PFSK-1 (cell line): ENCODE data around the gene FOXO1.

ENCODE experiments used
- FOXP2 ChIP-seq: optimal IDR thresholded peaks from 2 replicates; pipeline ENCODE3; 2011; ENCODE audit warnings: borderline replicate concordance, control low read depth, inconsistent platforms; ENCODE audit not compliant: insufficient read depth; ENCODE audit errors: extremely low read length, extremely low read depth
- POLR2AphosphoS5 ChIP-seq: IDR thresholded peaks from 2 replicates; pipeline ENCODE4 v1.6.1; 2012; ENCODE audit warnings: low read depth, mild to moderate bottlenecking, control low read depth, low read length, moderate library complexity
- REST ChIP-seq, 2 experiments: IDR thresholded peaks; 2 replicates each; pipeline versions ENCODE4 v1.6.1 to v1.8.0; 2011 to 2012; ENCODE audit warnings: low read depth in 2 of 2, low read length in 2 of 2, control low read depth in 1 of 2, inconsistent platforms in 1 of 2, mild to moderate bottlenecking in 1 of 2, moderate library complexity in 1 of 2; ENCODE audit not compliant: insufficient read depth in 1 of 2
- SIN3A ChIP-seq: IDR thresholded peaks from 2 replicates; pipeline ENCODE4 v1.6.1; 2012; ENCODE audit warnings: mild to moderate bottlenecking, low read length, moderate library complexity, borderline replicate concordance; ENCODE audit not compliant: insufficient read depth
- TAF1 ChIP-seq: IDR thresholded peaks from 2 replicates; pipeline ENCODE4 v1.6.1; 2012; ENCODE audit warnings: low read length, control low read depth, borderline replicate concordance; ENCODE audit not compliant: insufficient read depth

FOXO1 gene

GRCh38 chr13:40517486-40518480 is 148.7 kb downstream of the FOXO1 start:
- TF ChIP-seq SIN3A (no peak), TAF1 (no peak), POLR2AphosphoS5 (no peak), REST (IDR thresholded peaks at IDR 0.05; ENCODE audit: insufficient read depth in 1 of 2, low read depth in 2 of 2, low read length in 2 of 2) (no peak), FOXP2 (no peak)

GRCh38 chr13:40515702-40516101 is 150.7 kb downstream of the FOXO1 start:
- no peak for TF ChIP-seq REST (IDR thresholded peaks at IDR 0.05; ENCODE audit: insufficient read depth in 1 of 2, low read depth in 2 of 2, low read length in 2 of 2)
- TF ChIP-seq POLR2AphosphoS5, result no peak
- no peak for TF ChIP-seq FOXP2

GRCh38 chr13:40514802-40515201 is 151.6 kb downstream of the FOXO1 start:
- no peak for TF ChIP-seq FOXP2
- TF ChIP-seq TAF1, result no peak
- no peak for TF ChIP-seq POLR2AphosphoS5
- no peak for TF ChIP-seq REST (IDR thresholded peaks at IDR 0.05; ENCODE audit: insufficient read depth in 1 of 2, low read depth in 2 of 2, low read length in 2 of 2)
- no peak for TF ChIP-seq SIN3A

GRCh38 chr13:40509876-40510275 is 156.6 kb downstream of the FOXO1 start:
- TF ChIP-seq TAF1, result no peak
- TF ChIP-seq REST (IDR thresholded peaks at IDR 0.05; ENCODE audit: insufficient read depth in 1 of 2, low read depth in 2 of 2, low read length in 2 of 2), result no peak
